HG02840 (cell line): ENCODE data around the gene MYL7.

Experiments used
- ATAC-seq: cut with Tn5 transposase; IDR thresholded peaks from one replicate; pipeline ENCODE4 v1.9.1; 2021; ENCODE audit warnings: mild to moderate bottlenecking, moderate library complexity, moderate number of reproducible peaks; ENCODE audit not compliant: unreplicated experiment, low FRiP score

The MYL7 gene

DNA sequence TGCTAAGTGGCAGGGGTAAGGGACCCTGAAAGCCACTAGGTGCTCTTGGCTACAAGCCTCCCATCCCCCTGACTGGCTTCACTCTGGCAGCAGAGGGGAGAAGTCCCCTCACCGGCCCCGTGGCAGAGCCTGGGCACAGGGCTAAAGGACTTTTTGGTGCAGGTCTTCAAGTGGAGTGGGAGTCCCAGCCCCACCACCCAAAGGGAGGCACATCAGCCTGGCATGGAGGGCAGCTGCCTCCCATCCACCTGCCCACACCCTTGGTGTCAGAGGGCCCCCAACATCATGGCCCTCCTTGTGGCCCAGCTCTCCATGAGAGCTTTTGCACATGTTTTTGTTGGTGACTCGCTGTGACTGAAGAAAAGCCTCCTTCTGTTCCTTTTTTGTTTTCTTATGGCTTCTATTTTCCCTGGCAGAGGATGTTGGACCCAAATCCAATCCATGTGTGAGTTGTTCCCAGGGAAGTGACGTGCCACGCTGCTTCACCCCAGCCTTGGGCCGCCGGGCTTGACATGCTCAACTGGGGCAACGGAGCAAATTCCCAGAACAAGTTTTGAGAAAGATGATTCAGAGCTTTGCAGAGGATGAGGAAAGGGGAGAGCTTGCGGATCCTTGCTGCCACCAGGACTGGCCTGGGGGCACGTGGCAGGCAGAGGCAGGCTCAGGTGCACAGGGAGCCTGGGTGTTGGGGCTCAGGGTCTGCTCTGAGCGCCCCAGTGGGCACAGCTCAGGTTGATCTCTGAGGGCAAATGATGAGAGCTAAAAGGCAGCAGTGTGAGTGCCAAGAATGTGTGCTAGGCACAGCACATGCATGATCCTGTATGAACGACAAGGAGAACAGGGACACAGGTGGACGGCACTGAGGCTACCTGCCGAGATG lies 38.9 kb downstream of the MYL7 start:
- no peak for ATAC-seq

DNA sequence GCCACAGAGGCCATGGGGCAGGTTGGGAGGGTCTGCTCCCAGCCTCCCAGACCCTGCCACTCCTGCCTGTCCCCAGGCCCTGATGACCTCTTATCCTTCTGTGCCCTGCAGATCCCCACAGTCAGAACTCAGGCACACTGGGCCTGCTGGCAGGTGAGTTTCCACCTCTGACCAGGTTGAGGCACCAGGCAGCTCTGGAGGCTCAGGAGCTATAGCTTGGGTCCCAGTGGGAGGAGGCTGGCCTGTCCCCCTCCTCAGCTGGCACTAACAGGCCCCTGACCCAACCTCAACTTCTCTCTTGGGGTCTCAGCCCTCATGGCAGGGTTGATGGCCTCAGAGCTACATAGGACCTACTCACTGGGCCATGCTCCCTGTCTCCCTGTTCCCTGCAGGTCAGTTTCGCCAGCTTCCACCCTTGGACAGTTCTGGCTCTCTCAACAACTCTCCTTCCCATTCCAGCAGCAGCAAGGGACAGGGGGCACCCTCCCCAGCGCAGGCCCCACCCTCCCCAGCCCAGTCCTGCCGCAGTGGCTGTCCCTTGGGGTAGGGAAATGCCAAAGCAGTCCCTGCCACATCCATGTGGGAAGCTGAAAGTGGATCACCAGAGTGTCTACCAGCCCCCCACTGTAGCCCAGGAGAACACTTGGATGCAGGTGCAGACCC lies 39.7 kb downstream of the MYL7 start:
- ATAC-seq: no peak

DNA sequence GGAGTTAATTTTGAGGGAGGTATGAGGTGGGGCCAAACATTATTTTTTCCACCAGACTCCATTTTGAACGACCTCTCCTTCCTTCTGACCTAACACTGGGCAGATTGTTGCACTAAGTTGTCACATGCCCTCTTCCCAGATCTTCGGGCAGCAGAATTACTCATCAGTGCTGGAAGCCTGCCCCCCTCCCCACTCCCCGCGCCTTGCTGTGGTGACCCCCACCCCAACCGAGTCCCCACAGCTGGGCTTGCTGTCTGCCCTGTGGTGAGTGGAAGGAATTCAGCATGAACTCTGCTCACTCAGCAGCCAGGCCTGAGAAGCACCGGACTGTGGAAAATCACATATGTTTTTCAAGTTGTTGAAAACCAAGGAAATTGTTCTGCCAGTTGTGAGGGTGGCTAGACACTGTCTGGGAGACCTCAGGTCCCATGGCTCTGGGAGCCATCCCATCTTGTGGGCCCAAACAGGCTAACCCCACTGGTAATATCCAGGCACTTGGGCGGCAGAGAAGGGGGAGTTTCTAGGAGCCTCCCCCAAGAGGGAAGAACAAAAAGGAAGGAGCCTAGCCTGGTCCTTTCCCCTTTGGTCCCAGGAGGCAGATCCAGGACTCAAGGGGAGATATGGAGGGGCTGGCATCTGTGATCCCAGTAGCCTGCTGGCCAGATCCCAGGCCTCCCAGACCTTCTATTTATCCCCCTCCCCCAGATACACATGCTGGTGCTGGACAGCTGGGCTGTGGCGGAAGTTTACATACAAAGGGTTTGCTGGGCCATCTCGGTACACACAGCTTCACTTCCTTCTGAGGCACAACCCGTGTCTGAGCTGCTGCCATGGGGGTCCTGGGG lies 40.5 kb downstream of the MYL7 start:
- no peak for ATAC-seq

DNA sequence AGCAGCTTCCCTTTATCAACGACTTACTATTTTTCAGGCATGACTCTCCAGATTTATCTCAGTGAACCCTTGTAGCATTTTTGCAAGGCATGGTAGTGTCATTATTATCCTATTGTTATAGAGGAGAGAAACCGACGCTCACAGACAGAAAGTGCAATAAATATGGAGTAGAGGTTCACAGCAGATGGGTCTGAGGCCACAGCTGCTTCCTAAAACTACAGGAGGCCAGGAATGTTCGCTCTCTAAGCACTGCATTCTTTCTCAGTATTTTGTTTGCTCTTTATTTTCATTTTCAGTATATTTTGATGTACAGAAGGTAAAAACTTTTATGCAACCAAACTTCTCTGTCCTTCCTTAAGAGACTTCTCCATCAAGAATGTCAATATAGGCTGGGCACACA lies 41.5 kb downstream of the MYL7 start:
- ATAC-seq: no peak

DNA sequence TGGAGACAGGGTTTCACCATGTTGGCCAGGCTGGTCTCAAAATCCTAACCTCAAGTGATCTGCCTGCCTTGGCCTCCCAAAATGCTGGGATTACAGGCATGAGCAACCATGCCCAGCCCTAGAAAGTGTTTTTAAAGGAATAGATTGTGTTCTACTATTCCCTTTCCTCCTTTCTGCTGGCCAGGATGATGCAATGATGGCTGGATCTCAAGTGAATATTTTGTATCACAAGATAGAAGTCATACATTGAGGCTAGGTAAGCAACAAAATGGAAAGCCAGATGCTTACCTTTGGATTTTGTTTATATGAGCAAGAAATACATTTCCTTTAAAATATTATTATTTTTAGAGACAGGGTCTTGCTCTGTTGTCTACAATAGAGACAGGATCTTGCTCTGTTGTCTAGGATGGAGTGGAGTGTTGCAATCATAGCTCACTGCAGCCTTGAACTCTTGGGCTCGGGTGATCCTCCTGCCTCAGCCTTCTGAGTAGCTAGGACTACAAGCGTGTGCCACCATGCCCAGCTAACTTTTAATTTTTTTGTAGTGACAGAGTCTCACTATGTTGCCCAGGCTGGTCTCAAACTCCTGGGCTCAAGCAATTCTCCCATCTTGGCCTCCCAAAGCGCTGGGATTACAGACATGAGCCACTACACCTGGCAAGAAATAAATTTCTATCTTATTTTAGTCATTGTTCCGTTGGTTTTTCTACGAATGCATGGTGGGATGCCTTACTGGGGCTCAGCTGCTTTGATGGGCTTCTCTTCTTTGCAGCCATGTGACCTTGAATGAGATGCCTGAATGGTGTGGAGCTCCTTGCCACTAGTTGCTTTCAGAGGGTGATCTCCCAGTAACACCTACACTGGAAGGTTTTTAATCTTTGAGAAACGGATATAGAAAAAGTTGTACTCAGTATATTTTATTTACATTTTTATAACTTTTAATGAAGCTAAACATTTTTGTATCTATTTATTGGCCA lies 42.8 kb downstream of the MYL7 start:
- ATAC-seq: no peak

DNA sequence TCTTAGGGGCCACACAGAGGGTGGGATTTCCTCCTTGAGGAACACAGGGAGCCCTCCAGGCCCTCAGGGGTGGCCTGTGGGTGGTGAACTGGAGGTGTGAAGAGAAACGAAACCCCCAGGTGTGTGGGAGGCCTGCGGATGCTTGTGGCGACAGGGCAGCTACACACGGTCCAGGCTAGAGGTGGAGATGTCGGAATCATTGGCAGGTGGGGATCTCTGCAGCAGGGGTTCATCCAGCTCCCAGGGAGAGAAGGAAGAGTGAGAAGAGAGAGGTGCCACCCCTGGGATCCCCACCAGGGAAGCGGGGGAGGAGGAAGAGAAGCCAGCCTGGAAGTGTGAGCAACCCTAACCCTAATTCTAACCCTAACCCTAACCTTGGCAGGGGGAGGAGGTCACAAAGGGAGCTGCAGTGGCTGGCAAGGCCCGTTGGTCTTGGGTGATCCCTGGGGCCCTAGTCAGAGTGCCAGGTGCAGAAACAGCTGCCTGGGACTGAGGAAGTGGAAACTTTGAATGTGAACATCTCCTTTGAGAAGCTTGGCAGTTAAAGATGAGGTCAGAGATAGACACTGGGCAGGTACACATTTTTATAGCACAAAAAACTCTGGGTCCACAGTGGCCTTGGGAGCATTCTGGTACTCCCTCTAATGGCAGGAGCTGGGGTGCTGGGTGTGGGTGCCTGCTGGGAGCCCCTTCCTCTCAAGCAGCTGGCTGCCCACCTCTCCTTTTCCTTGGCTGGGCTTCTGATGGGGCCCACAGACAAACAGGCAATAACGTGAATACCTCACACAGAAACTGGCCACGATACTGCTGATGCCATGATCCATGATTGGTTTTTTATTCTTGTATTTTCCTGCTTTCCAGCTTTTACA lies 43.8 kb downstream of the MYL7 start:
- ATAC-seq: peak; percentile 68

DNA sequence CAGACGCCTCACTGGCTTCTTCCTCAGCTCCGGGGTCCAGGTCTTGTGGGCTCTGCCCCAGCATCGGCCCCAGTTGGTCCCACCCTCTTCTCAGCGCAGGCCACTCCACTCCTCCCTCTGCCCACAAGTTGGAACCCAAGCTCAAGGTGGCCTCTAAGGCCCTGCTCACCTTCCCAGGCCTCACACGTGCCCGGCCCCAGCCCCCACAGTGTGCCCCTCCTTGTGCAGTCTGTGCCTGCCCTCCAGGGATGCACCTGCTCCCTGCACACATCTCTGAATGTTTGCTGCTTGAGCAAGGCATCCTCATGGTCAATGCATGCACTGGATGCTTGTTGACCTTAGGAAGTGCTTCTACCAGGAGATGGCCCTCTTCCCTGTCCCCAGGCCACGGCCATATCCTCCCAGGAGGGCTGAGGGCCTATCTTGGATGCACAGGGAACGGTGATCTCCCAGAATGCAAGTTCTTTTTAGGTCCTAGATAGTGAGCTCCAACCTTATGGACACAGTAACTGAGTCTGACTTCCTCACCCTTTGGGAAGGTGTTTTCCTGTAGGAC lies 44.7 kb downstream of the MYL7 start:
- ATAC-seq: no peak

DNA sequence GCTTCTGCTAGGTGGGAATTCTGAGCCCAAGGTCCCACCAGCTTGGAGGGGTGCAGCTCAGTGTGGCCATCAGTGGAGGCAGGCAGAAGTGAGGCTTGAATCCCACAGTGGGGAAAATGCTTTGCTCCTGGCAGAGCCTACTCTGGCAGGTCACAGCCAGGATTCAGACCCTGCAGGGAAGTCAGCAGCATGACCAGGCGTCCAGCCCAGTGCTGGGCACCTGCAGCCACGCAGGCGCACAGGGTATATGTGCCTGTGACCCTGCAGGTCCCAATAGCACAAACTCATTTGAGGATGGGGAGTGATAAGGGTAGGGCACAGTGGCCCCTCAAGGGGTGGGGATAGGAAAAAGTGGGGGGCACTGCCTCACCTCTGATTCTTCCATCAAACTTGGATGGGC lies 45.4 kb downstream of the MYL7 start:
- ATAC-seq: no peak

DNA sequence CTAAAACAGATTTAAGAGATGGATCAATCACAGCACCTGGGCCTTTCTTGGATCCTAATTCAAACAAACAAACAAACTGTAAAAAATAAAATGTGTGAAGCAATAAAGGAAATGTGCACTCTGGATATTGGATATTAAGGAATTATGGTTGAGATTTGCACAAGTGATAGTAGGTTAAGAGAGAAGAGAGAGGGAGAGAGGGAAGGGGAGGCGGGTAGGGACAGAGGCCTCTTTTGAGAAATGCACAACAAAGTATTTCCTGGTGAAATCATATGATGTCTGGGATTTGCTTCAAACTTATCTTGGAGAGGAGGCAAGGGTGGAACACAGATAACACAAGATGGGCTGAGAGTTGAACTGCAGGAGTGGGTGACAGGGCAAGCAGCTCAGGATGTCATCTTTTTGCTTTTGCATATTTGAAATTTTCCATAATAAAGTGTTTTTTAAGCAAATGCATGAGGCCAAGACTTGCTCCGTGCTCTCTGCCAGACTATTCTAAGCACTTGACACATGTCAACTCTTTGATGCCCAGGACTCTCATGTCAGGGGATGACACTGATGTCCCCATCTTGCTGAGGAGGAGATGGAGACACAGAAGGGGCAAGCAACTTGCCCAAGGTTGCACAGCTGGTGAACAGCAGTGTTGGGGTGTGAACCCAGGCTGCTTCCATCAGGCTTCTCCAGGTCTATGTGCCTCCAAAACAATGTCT lies 46.1 kb downstream of the MYL7 start:
- no peak for ATAC-seq

DNA sequence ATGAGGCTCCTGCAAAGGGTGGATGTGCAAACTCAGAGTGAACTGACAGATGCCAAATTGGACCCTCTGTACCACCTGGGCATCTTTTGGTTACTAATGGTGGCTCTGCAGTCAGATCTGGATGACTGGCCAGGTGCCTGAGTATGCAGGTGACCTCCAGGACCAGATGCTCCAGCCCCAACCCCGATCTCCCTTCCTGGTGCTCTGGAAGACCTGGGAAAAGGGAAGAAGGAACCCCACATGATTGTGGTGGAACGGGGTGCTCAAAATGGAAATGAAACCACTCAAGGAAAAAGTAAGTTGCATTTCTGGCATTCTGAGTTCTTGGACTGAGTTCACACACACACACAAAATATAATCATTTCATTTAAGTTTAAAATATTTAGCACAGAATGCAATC lies 46.8 kb downstream of the MYL7 start:
- no peak for ATAC-seq

DNA sequence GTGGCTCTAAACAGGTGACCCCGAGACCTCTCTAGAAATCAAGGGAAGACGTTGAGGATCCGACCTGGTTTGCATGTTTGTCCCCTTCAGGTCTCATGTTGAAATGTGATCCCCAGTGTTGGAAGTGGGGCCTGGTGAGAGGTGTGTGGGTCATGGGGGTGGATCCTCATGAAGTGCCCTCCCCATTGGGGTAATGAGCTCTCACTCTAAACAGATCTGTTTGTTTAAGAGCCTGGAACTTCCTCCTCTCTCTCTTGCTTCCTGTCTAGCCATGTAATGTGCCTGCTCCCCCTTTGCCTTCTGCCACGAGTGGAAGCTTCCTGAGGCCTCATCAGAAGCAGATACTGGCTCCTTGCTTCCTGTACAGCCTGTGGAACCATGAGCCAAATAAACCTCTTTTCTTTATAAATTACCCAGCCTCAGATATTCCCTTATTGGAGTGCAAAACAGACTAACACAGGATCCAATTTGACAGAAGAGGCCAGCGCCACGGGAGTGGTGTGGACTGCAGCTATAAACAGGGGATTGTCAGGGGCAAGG lies 48.0 kb downstream of the MYL7 start:
- ATAC-seq: no peak
